HCT116 (cell line): ENCODE data around the gene RCBTB2. TPM values are rescaled to one million over a fixed set of nuclear protein-coding genes. Genes with fewer than 3 reads are reported as not detected.

Source experiments
- ATAC-seq: fragments of 200-7000 bp; cut with Tn5 transposase; 2 replicates; pipeline ENCODE4 v1.9.1; 2020; ENCODE audit warnings: mild to moderate bottlenecking, moderate library complexity
- BruUV-seq: library from RNA; stranded (reverse); fragments of 400-500 nt; replicated peaks from 2 replicates; lab custom pipeline; 2021; lab: Mats Ljungman, UMichigan
- CTCF ChIA-PET: fragments of 300-600 bp; sonication (Branson Sonifier 250); formaldehyde crosslinking; loops from one replicate; lab custom pipeline; 2021; ENCODE audit warnings: antibody characterized with exemption; lab: Charles Lee
- POLR2A ChIA-PET: fragments of 300-600, 350-600 bp; sonication (Branson Sonifier 250); formaldehyde crosslinking; loops from one replicate; lab custom pipeline; 2021; ENCODE audit warnings: antibody characterized with exemption; lab: Charles Lee
- RAD21 ChIA-PET, 2 experiments: fragments of 300-600 bp; sonication (Branson Sonifier 250); formaldehyde crosslinking; loops; one replicate each; lab custom pipeline; 2023; ENCODE audit warnings: low total read pairs in 2 of 2; ENCODE audit not compliant: uncharacterized antibody in 2 of 2, unreplicated experiment in 2 of 2, low non-redundant PET in 1 of 2; lab: Charles Lee
- DNase-seq: peaks from one replicate; pipeline ENCODE4 v3.0.0-alpha.2; 2010; ENCODE audit warnings: low read depth, low spot score
- H2AFZ ChIP-seq: fragments of 200-600 bp; shearing (Covaris generic), sonication (generic); 2 replicates; pipeline ENCODE4 v1.6.1; 2017; ENCODE audit warnings: low read depth, mixed run types, mixed read lengths, antibody characterized with exemption, low read length; ENCODE audit not compliant: poor library complexity, severe bottlenecking
- H3K27ac ChIP-seq: 2 replicates; pipeline ENCODE4 v1.5.1; 2012; ENCODE audit warnings: low read depth, low read length
- H3K27me3 ChIP-seq: fragments of 200-600 bp; sonication (generic); 2 replicates; pipeline ENCODE4 v1.6.1; 2016; ENCODE audit warnings: mixed run types, low read length, mixed read lengths; ENCODE audit not compliant: insufficient read depth
- H3K36me3 ChIP-seq, 2 experiments: fragments of 200-500 bp in 1 of 2; fragments of 200-600 bp in 1 of 2; sonication (Bioruptor generic) in 1 of 2; sonication (generic) in 1 of 2; 2 replicates each; pipeline versions ENCODE4 v1.5.1 to v1.6.1; 2014 to 2016; ENCODE audit warnings: low read length in 2 of 2, inconsistent platforms in 1 of 2, mixed read lengths in 1 of 2, mixed run types in 1 of 2; ENCODE audit not compliant: insufficient read depth in 2 of 2, control insufficient read depth in 1 of 2
- H3K4me1 ChIP-seq, 2 experiments: fragments of 200-600 bp in 1 of 2; sonication (generic) in 1 of 2; 2 replicates each; pipeline versions ENCODE4 v1.5.1 to v1.6.1; 2012 to 2017; ENCODE audit warnings: low read length in 2 of 2, inconsistent platforms in 1 of 2, mild to moderate bottlenecking in 1 of 2, mixed read lengths in 1 of 2, mixed run types in 1 of 2, moderate library complexity in 1 of 2; ENCODE audit not compliant: insufficient read depth in 2 of 2, control insufficient read depth in 1 of 2
- H3K4me2 ChIP-seq: fragments of 200-600 bp; sonication (generic); 2 replicates; pipeline ENCODE4 v1.6.1; 2017; ENCODE audit warnings: mixed run types, low read length, mixed read lengths
- H3K4me3 ChIP-seq, 2 experiments: fragments of 200-600 bp in 1 of 2; sonication (generic) in 1 of 2; replicated peaks in 1 of 2; 2 replicates each; pipeline ENCODE4 v1.5.1; 2011 to 2016; ENCODE audit warnings: low read length in 2 of 2, control low read depth in 1 of 2, low read depth in 1 of 2, mild to moderate bottlenecking in 1 of 2, mixed read lengths in 1 of 2, mixed run types in 1 of 2
- H3K79me2 ChIP-seq: fragments of 200-600 bp; sonication (generic); 2 replicates; pipeline ENCODE4 v1.6.1; 2017; ENCODE audit warnings: mild to moderate bottlenecking, mixed run types, low read length, moderate library complexity, mixed read lengths; ENCODE audit not compliant: insufficient read depth
- H3K9ac ChIP-seq: fragments of 200-600 bp; sonication (generic); 2 replicates; pipeline ENCODE4 v1.6.1; 2016; ENCODE audit warnings: low read length, mixed read lengths
- H3K9me2 ChIP-seq: fragments of 200-600 bp; sonication (generic), shearing (Covaris generic); 2 replicates; pipeline ENCODE4 v1.6.1; 2017; ENCODE audit warnings: mixed run types, mild to moderate bottlenecking, moderate library complexity; ENCODE audit not compliant: insufficient read depth
- H3K9me3 ChIP-seq, 2 experiments: fragments of 200-500 bp in 1 of 2; fragments of 200-600 bp in 1 of 2; sonication (Bioruptor generic) in 1 of 2; sonication (generic) in 1 of 2; 2 replicates each; pipeline ENCODE4 v1.6.1; 2014 to 2017; ENCODE audit warnings: low read length in 2 of 2, mixed read lengths in 2 of 2, inconsistent platforms in 1 of 2, low read depth in 1 of 2, mild to moderate bottlenecking in 1 of 2, mixed run types in 1 of 2, moderate library complexity in 1 of 2; ENCODE audit not compliant: control insufficient read depth in 1 of 2, insufficient read depth in 1 of 2
- H4K20me1 ChIP-seq: fragments of 200-600 bp; sonication (generic), shearing (Covaris generic); 2 replicates; pipeline ENCODE4 v1.6.1; 2017; ENCODE audit warnings: mixed run types, mild to moderate bottlenecking, moderate library complexity; ENCODE audit not compliant: insufficient read depth
- ATF3 ChIP-seq: IDR thresholded peaks from 2 replicates; pipeline ENCODE4 v1.6.1; 2012
- CBX3 ChIP-seq: IDR thresholded peaks from 2 replicates; pipeline ENCODE4 v1.6.1; 2012; ENCODE audit warnings: low read depth
- CEBPB ChIP-seq: IDR thresholded peaks from 2 replicates; pipeline ENCODE4 v1.6.1; 2012; ENCODE audit warnings: low read depth
- EGR1 ChIP-seq: IDR thresholded peaks from 2 replicates; pipeline ENCODE4 v1.6.1; 2012; ENCODE audit warnings: low read depth
- EZH2 ChIP-seq: fragments of 200-600 bp; sonication (generic); IDR thresholded peaks from 2 replicates; pipeline ENCODE4 v1.6.1; 2017; ENCODE audit warnings: antibody characterized with exemption, mixed run types
- POLR2A ChIP-seq: IDR thresholded peaks from 2 replicates; pipeline ENCODE4 v1.7.0; 2011; ENCODE audit warnings: borderline replicate concordance; ENCODE audit not compliant: insufficient read depth, insufficient read length; ENCODE audit errors: extremely low read depth
- POLR2AphosphoS5 ChIP-seq: IDR thresholded peaks from 2 replicates; pipeline ENCODE4 v1.6.1; 2011; ENCODE audit warnings: mild to moderate bottlenecking, low read depth, low read length, moderate library complexity
- RAD21 ChIP-seq: IDR thresholded peaks from 2 replicates; pipeline ENCODE4 v1.6.1; 2012; ENCODE audit warnings: low read depth, mild to moderate bottlenecking
- SIN3A ChIP-seq: IDR thresholded peaks from 2 replicates; pipeline ENCODE4 v1.6.1; 2012; ENCODE audit warnings: low read depth
- SRF ChIP-seq: IDR thresholded peaks from 2 replicates; pipeline ENCODE4 v1.6.1; 2012; ENCODE audit warnings: low read depth
- YY1 ChIP-seq: IDR thresholded peaks from 2 replicates; pipeline ENCODE4 v1.6.1; 2011; ENCODE audit warnings: low read length, low read depth, moderate library complexity, mild to moderate bottlenecking; ENCODE audit not compliant: insufficient replicate concordance; ENCODE audit errors: extremely low read depth
- ZBTB33 ChIP-seq: IDR thresholded peaks from 2 replicates; pipeline ENCODE4 v1.6.1; 2011; ENCODE audit warnings: mild to moderate bottlenecking, low read length, moderate library complexity; ENCODE audit not compliant: insufficient replicate concordance; ENCODE audit errors: extremely low read depth
- ZFX ChIP-seq: fragments of 450-650 bp; IDR thresholded peaks from 2 replicates; pipeline ENCODE4 v1.6.1; 2017
- ZNF274 ChIP-seq: fragments of 200-500 bp; sonication (Bioruptor generic); IDR thresholded peaks from 2 replicates; pipeline ENCODE4 v1.6.1; 2014; ENCODE audit warnings: mild to moderate bottlenecking, low read depth, low read length, inconsistent platforms
- intact Hi-C: fragments of 100-400 bp; cut with micrococcal nuclease; formaldehyde crosslinking; loops from 2 replicates; pipeline ENCODE4 v1.10.0; 2022
- total RNA-seq: library from RNA; stranded (reverse); gene quantifications from one replicate; pipeline ENCODE4 v1.2.1, GENCODE V29; 2021; ENCODE audit not compliant: unreplicated experiment

Gene RCBTB2
- total RNA-seq, 1 experiment from 2014 or later, result 1.3 TPM

- Histone ChIP-seq H2AFZ (no peak overlapping the region), H3K4me3 (no peak overlapping the region), H3K27ac (no peak overlapping the region)
- no TSS peak for BruUV-seq
- POLR2A ChIA-PET, result no interaction called here
- TF ChIP-seq ZBTB33 (no peak), SRF (no peak), POLR2AphosphoS5 (no peak), RAD21 (no peak), ATF3 (no peak), ZFX (no peak), EGR1 (no peak), CEBPB (no peak), POLR2A (no peak), CBX3 (no peak), YY1 (no peak), EZH2 (no peak), SIN3A (no peak), ZNF274 (no peak)
- TF ChIP-seq, all 23 proteins: peak for 0
- H4K20me1 ChIP-seq, result no peaks in the 10 kb centered on the region
- H3K4me1 ChIP-seq, result no peaks in the 10 kb centered on the region
- H3K9me3 ChIP-seq, result no peaks in the 10 kb centered on the region
- ATAC-seq, result no peak
- no peak for DNase-seq
- no peaks in the 10 kb centered on the region for H3K27me3 ChIP-seq
- CTCF ChIA-PET, result no interaction called here
- H3K36me3 ChIP-seq, result no peaks in the 10 kb centered on the region
- no peaks in the 10 kb centered on the region for H3K79me2 ChIP-seq
- H3K4me2 ChIP-seq, result no peak overlapping the region
- no peaks in the 10 kb centered on the region for H3K9me2 ChIP-seq
- H3K9ac ChIP-seq, result no peak overlapping the region
- intact Hi-C loops, result no loop called here
- RAD21 ChIA-PET, result no interaction called here
Measured at GRCh38 chr13:48526286-48526685, 6.6 kb downstream of the RCBTB2 start.
